ENCODE measurements around the gene GMIP.
"Not testable (repeated sequence)": the region's sequence is repeated elsewhere in the genome, so short reads cannot be mapped to it uniquely, and the experiment has no call there.

Gene GMIP, protein sequence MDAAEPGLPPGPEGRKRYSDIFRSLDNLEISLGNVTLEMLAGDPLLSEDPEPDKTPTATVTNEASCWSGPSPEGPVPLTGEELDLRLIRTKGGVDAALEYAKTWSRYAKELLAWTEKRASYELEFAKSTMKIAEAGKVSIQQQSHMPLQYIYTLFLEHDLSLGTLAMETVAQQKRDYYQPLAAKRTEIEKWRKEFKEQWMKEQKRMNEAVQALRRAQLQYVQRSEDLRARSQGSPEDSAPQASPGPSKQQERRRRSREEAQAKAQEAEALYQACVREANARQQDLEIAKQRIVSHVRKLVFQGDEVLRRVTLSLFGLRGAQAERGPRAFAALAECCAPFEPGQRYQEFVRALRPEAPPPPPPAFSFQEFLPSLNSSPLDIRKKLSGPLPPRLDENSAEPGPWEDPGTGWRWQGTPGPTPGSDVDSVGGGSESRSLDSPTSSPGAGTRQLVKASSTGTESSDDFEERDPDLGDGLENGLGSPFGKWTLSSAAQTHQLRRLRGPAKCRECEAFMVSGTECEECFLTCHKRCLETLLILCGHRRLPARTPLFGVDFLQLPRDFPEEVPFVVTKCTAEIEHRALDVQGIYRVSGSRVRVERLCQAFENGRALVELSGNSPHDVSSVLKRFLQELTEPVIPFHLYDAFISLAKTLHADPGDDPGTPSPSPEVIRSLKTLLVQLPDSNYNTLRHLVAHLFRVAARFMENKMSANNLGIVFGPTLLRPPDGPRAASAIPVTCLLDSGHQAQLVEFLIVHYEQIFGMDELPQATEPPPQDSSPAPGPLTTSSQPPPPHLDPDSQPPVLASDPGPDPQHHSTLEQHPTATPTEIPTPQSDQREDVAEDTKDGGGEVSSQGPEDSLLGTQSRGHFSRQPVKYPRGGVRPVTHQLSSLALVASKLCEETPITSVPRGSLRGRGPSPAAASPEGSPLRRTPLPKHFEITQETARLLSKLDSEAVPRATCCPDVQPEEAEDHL

DNA sequence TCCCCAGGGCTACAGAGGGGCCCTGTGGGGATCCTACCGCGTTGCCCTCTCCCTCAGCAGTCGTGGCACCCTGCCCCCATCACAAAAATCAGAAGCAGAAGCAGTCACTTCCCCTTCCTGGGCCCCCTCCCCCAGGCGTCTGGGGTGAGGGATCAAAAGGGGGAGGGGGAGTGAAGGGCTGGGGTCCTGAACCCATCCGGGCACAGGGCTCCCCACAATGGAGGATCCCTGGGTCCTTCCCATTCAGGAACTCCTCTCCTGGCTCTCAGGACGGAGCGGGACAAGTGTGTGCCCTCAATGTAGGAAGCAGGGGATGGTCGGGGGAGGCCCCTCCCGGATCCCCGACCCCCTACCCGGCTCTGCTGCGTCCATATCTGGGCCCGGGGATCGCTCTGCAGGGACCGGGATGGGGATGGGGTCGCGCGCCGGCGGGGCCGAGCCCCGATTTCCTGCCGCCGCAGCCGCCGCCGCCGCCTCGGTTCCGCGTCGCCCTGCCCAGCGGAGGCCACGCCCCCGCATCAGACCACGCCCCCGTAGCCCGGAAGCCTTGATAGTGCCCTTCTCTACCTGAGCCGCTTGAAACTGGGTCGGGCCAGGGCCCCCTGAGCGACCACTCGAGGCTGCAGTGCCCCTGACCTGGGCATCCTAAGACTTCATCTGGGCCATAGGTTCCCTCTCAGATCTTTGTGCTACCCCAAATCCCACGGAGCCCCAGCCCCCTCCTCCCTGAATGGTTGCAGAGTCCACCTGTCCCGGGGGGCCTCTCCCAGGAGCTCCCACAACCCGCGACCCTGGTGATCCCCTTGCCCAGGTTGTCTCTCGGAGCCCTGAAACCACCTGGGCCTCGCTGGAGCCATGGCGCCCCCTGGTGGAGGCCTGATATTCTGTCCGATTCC, at the start of gene GMIP:
TSS of gene GMIP (minus strand) at position 500 of the 896 bp plus-strand sequence. CDS start at position 372, 128 bp downstream.
- DNase-seq (ENCODE audit: low read depth in 2 of 2), result peak; percentile 83 to 86

DNA sequence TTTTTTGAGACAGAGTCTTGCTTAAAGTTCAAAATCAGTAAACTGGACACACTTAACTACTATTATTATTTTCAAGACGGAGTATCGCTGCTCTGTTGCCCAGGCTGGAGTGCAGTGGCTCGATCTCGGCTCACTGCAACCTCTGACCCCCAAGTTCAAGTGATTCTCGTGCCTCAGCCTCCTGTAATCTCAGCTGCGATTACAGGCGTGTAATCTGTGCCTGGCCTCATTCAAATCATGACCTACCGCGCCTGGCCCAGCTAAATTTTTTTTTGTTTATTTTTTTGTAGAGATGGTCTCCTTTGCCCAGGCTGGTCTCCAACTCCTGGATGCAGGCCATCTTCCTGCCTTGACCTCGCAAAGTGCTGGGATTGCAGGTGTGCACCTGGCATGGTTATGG, 48.2 kb upstream of the GMIP start:
- no peak for DNase-seq (ENCODE audit: low read depth in 2 of 2)

DNA sequence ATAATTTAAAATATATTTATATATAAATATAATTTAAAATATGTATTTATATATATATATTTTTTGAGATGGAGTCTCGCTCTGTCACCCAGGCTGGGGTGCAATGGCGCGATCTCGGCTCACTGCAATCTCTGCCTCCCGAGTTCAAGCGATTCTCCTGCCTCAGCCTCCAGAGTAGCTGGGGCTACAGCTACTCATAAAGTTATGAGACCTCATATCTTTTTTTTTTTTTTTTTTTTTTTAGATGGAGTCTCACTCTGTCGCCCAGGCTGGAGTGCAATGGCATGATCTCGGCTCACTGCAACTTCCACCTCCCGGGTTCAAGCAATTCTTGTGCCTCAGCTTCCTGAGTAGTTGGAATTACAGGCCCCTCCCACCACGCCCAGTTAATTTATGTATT, 45.6 kb upstream of the GMIP start:
- DNase-seq (ENCODE audit: low read depth in 2 of 2), result not testable (repeated sequence)

DNA sequence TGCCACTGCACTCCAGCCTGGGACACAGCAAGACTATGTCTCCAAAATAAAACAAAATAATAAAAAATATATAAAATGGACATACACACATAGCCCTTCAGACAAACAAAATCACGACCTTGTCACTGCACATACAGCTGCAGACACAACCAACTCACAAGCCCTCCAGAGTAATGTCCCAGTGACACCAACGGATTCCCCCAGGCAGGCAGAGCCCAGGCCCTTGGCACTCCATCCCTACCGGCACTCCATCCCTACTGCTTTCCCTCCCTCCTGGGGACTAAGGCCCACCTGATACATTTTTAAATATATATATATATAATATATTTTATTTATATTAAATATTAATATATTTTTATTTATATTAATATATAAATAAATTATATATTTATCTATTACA, 43.6 kb upstream of the GMIP start:
- DNase-seq (ENCODE audit: low read depth in 2 of 2), result no peak

DNA sequence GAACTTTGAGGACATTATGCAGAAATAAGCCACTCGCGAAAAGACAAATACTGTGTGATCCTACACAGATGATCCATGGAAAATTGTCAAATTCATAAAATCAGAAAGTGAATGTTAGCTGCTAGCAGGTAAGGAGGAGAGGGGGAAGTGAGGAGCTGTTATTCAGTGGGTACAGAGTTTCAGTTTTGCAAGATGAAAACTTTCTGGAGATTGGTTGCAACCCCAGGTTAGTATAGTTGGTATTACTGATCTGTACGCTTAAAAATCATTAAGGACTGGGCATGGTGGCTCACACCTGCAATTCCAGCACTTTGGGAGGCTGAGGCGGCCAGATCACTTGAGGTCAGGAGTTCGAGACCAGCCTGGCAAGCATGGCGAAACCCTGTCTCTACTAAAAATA, 43.1 kb upstream of the GMIP start:
- DNase-seq (ENCODE audit: low read depth in 2 of 2), result no peak

DNA sequence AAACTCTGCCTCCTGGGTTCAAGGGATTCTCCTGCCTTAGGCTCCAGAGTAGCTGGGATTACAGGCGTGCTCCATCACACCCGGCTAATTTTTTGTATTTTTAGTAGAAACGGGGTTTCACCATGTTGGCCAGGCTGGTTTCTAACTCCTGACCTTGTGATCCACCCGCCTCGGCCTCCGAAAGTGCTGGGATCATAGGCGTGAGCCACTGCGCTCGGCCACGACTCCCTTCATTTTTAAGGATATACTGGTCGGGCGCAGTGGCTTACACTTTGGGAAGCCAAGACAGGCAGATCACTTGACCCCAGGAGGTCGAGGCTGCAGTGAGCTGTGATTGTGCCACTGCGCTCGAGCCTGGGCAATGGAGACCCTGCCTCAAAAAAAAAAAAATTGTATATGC, 42.7 kb upstream of the GMIP start:
- DNase-seq (ENCODE audit: low read depth in 2 of 2), result not testable (repeated sequence)

DNA sequence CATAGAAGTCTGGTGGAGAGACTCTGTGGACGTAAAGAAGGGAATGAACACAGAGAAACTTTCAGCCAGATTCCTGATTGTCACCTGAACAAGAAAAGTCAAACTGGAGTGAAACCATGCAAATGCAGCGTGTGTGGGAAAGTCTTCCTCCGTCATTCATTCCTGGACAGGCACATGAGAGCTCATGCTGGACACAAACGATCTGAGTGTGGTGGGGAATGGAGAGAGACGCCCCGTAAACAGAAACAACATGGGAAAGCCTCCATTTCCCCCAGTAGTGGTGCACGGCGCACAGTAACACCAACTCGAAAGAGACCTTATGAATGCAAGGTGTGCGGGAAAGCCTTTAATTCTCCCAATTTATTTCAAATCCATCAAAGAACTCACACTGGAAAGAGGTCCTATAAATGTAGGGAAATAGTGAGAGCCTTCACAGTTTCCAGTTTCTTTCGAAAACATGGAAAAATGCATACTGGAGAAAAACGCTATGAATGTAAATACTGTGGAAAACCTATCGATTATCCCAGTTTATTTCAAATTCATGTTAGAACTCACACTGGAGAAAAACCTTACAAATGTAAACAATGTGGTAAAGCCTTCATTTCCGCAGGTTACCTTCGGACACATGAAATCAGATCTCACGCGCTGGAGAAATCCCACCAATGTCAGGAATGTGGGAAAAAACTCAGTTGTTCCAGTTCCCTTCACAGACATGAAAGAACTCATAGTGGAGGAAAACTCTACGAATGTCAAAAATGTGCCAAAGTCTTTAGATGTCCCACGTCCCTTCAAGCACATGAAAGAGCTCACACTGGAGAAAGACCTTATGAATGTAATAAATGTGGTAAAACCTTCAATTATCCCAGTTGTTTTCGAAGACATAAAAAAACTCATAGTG, 36.0 kb upstream of the GMIP start:
- DNase-seq (ENCODE audit: low read depth in 2 of 2), result no peak

DNA sequence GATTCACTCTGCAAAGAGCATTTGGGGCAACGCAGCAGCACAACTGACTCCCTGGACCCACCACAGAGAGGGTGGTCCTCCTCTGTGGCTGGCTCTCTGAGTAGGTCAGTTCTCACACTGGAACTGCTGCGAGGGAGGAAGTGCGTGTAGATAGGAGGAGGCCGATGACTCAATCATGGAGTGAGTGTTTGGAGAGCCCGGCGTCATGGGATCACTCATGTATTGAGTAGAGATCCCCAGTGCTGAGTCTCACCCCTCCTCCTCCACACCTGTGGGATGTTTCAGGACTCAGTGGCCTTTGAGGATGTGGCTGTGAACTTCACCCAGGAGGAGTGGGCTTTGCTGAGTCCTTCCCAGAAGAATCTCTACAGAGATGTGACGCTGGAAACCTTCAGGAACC, 34.1 kb upstream of the GMIP start:
- no peak for DNase-seq (ENCODE audit: low read depth in 2 of 2)

DNA sequence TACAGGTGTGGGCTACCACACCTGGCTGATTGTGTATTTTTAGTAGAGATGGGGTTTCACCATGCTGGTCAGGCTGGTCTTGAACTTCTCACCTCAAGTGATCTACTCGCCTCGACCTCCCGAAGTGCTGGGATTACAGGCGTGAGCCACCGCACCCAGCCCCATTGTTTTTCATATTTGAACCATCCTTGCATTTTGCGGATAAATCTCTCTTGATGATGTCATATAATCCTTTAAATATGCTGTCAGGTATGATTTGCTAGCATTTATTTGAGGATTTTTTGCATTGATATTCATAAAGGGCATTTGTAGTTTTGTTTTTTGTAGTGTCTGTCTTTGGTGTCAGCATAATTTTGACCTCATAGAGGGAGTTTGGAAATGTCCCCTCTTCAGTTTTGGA, 30.9 kb upstream of the GMIP start:
- DNase-seq (ENCODE audit: low read depth in 2 of 2), result no peak

DNA sequence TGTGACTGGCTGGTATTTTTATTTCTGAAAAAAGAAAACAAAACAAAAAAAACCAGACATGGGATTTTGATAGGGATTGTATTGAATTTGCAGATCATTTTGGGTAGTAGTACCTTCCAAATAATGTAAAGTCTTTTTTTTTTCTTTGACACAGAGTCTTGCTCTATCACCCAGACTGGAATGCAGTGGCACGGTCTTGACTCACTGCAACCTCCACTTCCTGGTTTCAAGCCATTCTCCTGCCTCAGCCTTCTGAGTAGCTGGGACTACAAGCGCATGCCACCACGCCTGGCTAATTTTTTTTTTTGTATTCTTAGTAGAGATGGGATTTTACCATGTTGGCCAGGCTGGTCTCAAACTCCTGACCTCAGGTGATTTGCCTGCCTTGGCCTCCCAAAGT, 29.4 kb upstream of the GMIP start:
- no peak for DNase-seq (ENCODE audit: low read depth in 2 of 2)

DNA sequence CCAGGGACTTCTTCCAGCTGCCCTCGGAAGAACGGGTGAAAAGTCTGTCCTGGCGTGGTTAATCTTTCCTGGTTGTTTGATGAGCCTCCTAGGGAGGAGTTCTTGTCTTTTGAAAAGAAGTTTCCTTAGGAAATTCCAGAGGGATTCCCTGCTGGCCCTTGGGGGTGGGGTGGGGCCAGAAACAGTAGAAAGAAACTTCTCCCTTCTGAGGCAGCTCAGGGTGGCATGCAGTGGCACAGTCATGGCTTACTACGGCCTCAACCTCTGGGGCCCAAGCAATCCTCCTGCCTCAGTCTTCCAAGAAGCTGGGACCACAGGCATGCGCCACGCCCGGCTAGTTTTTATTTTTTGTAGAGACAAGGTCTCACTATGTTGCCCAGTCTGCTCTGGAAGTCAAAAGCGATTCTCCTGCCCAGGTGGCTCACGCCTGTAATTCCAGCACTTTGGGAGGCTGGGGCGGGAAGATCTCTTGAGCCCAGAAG, 26.7 kb upstream of the GMIP start:
- DNase-seq (ENCODE audit: low read depth in 2 of 2), result no peak

DNA sequence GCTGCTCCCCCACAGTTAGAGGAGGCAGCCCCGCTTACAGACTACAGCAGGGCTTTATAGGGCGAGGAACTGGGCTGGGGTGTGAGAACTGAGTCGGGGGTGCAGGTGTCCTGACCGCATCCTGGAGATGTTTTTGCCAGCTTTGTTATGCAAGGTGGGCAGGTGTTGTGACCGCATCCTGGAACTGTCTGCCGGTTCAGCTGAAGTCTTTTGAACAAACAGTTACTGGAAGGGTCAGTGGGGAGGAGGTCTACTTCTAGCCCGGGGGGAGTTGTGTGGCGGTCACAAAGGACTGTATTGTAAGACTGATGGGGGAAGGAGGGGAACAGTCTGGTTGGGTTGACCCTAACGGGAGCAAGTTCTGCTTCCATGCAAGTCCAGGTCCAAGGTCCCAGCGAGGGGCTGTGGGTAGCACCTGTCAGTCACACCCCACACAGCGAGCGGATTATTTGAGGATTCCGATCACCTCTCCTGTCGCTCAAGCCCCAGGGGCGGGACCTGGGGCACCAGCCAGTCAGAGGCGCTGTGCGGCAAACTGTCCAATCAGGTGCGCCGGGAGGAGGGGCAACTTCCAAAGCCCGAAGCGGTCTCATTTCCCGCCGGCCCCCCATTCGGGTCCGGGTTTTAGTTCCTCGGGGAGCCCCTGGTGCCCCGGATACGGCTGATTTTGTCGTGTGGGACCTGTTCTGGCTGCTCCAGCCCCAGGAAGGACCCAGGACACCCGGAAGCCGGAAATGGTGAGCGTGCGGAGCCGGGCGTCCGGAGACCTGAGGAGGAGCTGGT, 25.0 kb upstream of the GMIP start, which contains the start of gene ZNF101:
TSS of gene ZNF101 (plus strand) at position 610 of the 783 bp plus-strand sequence. CDS start at position 735, 125 bp downstream.
- DNase-seq (ENCODE audit: low read depth in 2 of 2), result peak; percentile 84 to 91

DNA sequence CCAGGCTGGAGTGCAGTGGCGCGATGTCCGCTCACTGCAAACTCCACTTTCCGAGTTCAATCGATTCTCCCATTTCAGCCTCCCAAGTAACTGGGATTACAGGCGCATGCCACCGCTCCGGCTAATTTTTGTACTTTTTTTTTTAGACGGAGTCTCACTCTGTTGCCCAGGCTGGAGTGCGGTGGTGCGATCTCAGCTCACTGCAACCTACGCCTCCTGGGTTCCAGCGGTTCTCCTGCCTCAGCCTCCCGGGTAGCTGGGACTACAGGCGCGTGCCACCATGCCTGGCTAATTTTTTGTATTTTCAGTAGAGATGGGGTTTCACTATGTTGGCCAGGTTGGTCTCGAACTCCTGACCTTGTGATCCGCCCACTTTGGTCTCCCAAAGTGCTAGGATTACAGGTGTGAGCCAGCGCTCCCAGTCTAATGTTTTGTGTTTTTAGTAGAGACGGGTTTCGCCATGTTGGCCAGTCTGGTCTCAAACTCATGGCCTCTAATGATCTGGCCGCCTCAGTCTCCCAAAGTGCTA, 22.0 kb upstream of the GMIP start:
- not testable (repeated sequence) for DNase-seq (ENCODE audit: low read depth in 2 of 2)

DNA sequence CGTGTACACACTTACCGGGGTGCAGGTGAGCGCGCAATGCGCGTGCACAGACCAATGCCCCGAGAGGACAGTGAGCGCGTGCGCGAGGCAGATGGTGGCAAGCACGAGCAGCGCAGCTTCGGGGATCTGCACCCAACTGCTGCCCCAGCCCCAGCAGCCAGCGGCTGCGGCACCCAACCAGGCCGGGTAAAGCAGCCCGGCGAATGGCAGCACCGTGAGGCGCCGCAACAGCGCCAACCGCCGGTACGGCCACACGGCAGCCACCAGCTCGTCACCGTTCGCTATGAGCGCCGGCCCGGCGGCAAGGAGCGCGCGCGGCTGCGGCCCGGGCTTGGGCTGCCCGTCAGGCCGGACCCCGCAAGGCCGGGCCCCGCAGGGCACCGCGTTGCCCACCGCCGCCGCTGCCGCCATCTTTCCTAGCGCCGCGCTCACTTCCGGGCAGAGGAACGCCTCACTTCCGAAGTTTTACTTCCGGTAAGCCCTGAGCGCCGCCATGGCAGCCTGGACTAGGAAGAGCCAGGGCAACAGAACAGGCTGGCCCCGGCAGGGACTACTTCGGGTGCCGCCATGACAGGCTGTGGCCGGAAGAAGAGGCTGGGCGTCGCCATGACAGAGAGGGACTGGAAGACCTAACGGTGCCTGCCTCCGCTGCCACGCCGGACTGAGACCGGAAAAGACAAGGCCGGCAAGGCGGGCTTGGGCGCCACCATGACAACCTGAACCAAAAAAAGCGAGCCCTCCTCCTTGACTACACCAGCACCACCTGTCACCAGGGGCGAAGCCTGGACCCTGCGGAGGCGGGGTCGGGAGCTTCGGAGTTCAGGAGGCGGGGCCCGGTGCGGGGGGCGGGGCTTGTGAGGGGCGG, 20.0 kb upstream of the GMIP start, which contains the start of gene ATP13A1:
TSS of gene ATP13A1 (minus strand) at position 421 of the 865 bp plus-strand sequence. CDS start at position 411, 10 bp downstream.
- DNase-seq (ENCODE audit: low read depth in 2 of 2), result peak; percentile 83 to 91

DNA sequence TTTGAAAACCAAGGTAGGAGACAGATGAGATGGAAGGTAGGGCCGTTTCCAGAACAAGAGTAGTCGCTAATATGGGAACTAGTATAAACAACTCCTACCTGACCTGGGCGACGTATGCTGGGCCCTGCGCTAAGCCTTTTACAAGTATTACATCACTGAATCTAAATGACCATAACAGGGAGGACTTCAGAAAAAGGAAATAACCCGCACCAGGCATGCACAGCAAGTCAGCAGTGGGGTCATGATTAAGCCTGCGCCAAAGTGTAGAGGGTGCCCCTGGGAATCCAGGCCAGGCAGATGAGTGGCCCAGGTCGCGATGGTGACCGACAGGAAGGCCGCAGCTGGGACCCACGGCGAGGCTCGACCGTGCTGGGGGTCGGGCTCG, 19.4 kb upstream of the GMIP start:
- no peak for DNase-seq (ENCODE audit: low read depth in 2 of 2)

DNA sequence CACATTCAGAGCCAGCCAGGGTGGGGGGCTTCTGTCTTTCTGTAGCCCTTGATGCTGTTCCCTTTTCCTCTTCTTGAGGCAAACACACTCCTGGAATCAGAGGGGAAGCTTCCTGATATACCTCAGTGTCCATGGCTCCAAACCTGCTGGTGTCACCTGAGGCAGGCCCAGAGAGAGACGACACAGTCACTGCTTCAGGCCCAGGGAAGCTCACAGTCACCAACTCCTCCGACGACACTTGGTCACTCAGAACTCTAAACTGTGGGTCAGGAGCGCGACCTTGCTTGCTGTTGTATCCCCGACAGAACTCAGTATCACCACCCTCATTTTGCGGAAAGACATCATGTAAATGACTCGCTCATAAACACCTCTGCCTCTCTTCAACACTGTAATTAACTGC, 18.9 kb upstream of the GMIP start:
- DNase-seq (ENCODE audit: low read depth in 2 of 2), result no peak

DNA sequence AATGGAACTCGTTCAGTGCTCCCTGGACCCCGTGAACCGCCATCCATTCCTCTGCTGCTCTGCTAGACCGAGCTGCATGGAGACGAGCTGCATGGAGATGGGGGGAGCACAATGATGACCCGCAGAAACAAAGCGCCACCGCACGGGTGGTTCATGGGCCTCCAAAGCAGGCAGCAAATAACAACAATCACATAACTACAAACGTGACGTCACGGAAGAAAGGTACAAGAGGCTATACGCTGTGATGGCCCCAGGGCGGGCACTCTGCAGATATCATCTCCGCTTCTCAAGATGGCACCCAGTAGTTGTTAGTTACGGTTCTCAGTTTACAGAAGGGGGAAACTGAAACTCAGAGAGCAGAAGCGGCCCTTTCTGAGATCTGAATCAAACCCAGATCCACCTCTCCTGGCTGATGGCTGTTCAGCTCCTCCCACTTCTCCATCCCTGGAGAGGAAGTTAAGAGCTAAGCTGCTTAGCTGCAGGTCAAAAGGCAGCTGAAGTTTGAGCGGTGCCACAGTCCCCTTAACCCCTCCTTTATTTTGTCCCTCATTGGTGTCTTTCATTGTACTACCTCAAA, 18.3 kb upstream of the GMIP start:
- no peak for DNase-seq (ENCODE audit: low read depth in 2 of 2)

All from stimulated activated CD8-positive, alpha-beta memory T cell treated with anti-CD3 and anti-CD28 coated beads, Interleukin-2, amount 100 ng/mL, for 1 hour (primary cell).